Ishikawa (cell line): ENCODE results near the gene SPECC1.

Source experiments
- CEBPB ChIP-seq: IDR thresholded peaks from 2 replicates; pipeline ENCODE4 v1.6.1; 2012
- CREB1 ChIP-seq: IDR thresholded peaks from 2 replicates; pipeline ENCODE4 v1.6.1; 2012; ENCODE audit warnings: low read depth
- EGR1 ChIP-seq: IDR thresholded peaks from 2 replicates; pipeline ENCODE4 v1.6.1; 2012
- EP300 ChIP-seq: IDR thresholded peaks from 2 replicates; pipeline ENCODE4 v1.6.1; 2012; ENCODE audit warnings: borderline replicate concordance
- FOXM1 ChIP-seq: IDR thresholded peaks from 2 replicates; pipeline ENCODE4 v1.6.1; 2012; ENCODE audit warnings: low read depth, borderline replicate concordance
- MAX ChIP-seq: IDR thresholded peaks from 2 replicates; pipeline ENCODE4 v1.6.1; 2012
- NFIC ChIP-seq: IDR thresholded peaks from 2 replicates; pipeline ENCODE4 v1.6.1; 2012
- RAD21 ChIP-seq: IDR thresholded peaks from 2 replicates; pipeline ENCODE4 v1.6.1; 2012; ENCODE audit warnings: low read depth
- REST ChIP-seq: IDR thresholded peaks from 2 replicates; pipeline ENCODE4 v1.6.1; 2012; ENCODE audit warnings: low read depth, mild to moderate bottlenecking
- TAF1 ChIP-seq: IDR thresholded peaks from 2 replicates; pipeline ENCODE4 v1.6.1; 2012; ENCODE audit warnings: low read depth, mild to moderate bottlenecking
- TCF12 ChIP-seq: IDR thresholded peaks from 2 replicates; pipeline ENCODE4 v1.6.1; 2012; ENCODE audit warnings: low read depth
- TEAD4 ChIP-seq: IDR thresholded peaks from 2 replicates; pipeline ENCODE4 v1.6.1; 2012
- USF1 ChIP-seq: IDR thresholded peaks from 2 replicates; pipeline ENCODE4 v1.6.1; 2012
- YY1 ChIP-seq: IDR thresholded peaks from 2 replicates; pipeline ENCODE4 v1.6.1; 2012; ENCODE audit warnings: low read depth
- ZBTB7A ChIP-seq: IDR thresholded peaks from 2 replicates; pipeline ENCODE4 v1.6.1; 2012; ENCODE audit warnings: low read depth

The SPECC1 gene

DNA sequence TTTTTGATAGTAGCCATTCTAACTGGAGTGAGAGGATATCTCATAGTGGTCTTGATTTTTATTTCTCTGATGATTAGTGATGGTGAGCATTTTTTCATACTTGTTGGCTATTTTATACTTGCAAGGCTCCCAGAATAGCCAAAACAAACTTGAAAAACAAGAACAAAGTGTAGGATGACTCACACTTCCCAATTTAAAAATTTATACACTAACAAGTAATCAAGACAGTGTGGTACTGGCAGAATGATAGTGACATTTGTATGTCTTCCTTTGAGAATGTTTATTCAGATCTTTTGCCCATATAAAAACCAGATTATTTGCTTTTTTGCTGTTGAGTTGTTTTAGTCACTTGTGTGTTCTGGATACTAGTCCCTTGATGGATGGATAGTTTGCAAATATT is 17.8 kb downstream of the SPECC1 start:
- TF ChIP-seq MAX (no peak), TEAD4 (no peak), TCF12 (no peak), TAF1 (no peak), YY1 (no peak), EP300 (no peak), REST (no peak), FOXM1 (no peak), EGR1 (no peak), RAD21 (no peak)

- no peak for TF ChIP-seq MAX
Measured at GRCh38 chr17:20028443-20028842, 19.3 kb downstream of the SPECC1 start.

- TF ChIP-seq MAX: no peak
- no peak for TF ChIP-seq EP300
- TF ChIP-seq YY1: no peak
- no peak for TF ChIP-seq USF1
- TF ChIP-seq NFIC: no peak
- no peak for TF ChIP-seq ZBTB7A
- TF ChIP-seq EGR1: no peak
- no peak for TF ChIP-seq RAD21
- no peak for TF ChIP-seq CEBPB
- TF ChIP-seq TEAD4: no peak
- TF ChIP-seq TCF12: no peak
- no peak for TF ChIP-seq REST
- no peak for TF ChIP-seq TAF1
- TF ChIP-seq FOXM1: no peak
- no peak for TF ChIP-seq CREB1
Measured at GRCh38 chr17:20032636-20033035, 23.5 kb downstream of the SPECC1 start.

DNA sequence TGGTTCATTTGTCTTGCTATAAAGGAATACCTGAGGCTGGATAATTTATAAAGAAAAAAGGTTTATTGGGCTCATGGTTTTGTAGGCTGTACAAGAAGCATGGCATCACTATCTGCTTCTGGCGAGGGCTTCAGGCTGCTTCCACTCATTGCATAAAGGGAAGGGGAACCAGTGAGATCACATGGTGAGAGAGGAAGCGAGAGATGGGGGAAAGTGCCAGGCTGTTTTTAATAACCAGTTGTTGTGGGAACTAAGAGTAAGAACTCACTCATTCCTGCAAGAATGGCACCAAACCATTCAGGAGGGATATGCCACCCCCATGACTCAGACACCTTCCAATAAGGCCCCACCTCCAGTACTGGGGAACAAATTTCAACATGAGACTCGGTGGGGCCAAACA is 24.3 kb downstream of the SPECC1 start:
- TF ChIP-seq CEBPB (no peak), REST (no peak), RAD21 (no peak), TCF12 (no peak), FOXM1 (no peak), MAX (no peak), EP300 (no peak), TAF1 (no peak), USF1 (no peak), NFIC (no peak), EGR1 (no peak), YY1 (no peak), CREB1 (no peak), ZBTB7A (no peak), TEAD4 (no peak)
